ENCODE measurements around the gene NOL6.
"Not testable (repeated sequence)": the region's sequence is repeated elsewhere in the genome, so short reads cannot be mapped to it uniquely, and the experiment has no call there.

The NOL6 gene

GRCh38 chr9:33429256-33429985 lies 44.3 kb downstream of the NOL6 start:
- no peak for DNase-seq

- peak; percentile 19 for DNase-seq
These were observed 46.9 kb downstream of the NOL6 start for GRCh38 chr9:33426843-33427293.

GRCh38 chr9:33425128-33425533 lies 48.6 kb downstream of the NOL6 start:
- no peak for DNase-seq

- not testable (repeated sequence) for DNase-seq
These were observed 49.2 kb downstream of the NOL6 start for GRCh38 chr9:33424492-33424891.

- not testable (repeated sequence) for DNase-seq
These were observed 49.7 kb downstream of the NOL6 start for GRCh38 chr9:33424043-33424442.

GRCh38 chr9:33419708-33420303 lies 53.9 kb downstream of the NOL6 start:
- DNase-seq, result no peak

GRCh38 chr9:33418090-33418489 lies 55.6 kb downstream of the NOL6 start:
- DNase-seq, result no peak

GRCh38 chr9:33416996-33417395 lies 56.7 kb downstream of the NOL6 start:
- no peak for DNase-seq

- DNase-seq, result peak; percentile 79
These were observed 58.2 kb downstream of the NOL6 start for GRCh38 chr9:33415501-33416038.

GRCh38 chr9:33414889-33415500 lies 58.7 kb downstream of the NOL6 start:
- no peak for DNase-seq

- peak; percentile 32 for DNase-seq
These were observed 59.5 kb downstream of the NOL6 start for GRCh38 chr9:33414268-33414667.
